ENCODE results near the gene ZNF827. TPM values are rescaled to one million over a fixed set of nuclear protein-coding genes. Genes with fewer than 3 reads are reported as not detected.

ZNF827 gene
- polyA plus RNA-seq, 1 donor (not counting 4 experiments of a cell fraction or from before 2014, with no cell fraction given) = 4.7 TPM

- no peak for TF ChIP-seq EZH2 (IDR thresholded peaks at IDR 0.05; ENCODE audit: low read length)
- no peak for TF ChIP-seq CTCF (optimal IDR thresholded peaks at IDR 0.05 in 1 of 3, IDR thresholded peaks at IDR 0.05 in 1 of 3, conservative IDR thresholded peaks at IDR 0.05 in 1 of 3; ENCODE audit: extremely low read depth in 1 of 3, insufficient read depth in 2 of 3, low read length in 3 of 3)
- H3K27me3 ChIP-seq (ENCODE audit: control insufficient read depth, extremely low read depth, insufficient read depth, low read length) = no peaks in the 10 kb centered on the region
- no peak overlapping the region for H3K9ac ChIP-seq (ENCODE audit: control insufficient read depth, extremely low read depth, insufficient read depth, low read length)
- H3K4me2 ChIP-seq (ENCODE audit: control insufficient read depth, extremely low read depth, insufficient read depth, low read depth, low read length) = no peak overlapping the region
- no peaks in the 10 kb centered on the region for H3K9me1 ChIP-seq (ENCODE audit: control insufficient read depth, extremely low read depth, insufficient read depth, low read length)
- FAIRE-seq (no peak), DNase-seq (ENCODE audit: low read depth, low spot score) (no peak)
- H3K36me3 ChIP-seq (ENCODE audit: control insufficient read depth in 2 of 2, extremely low read depth in 1 of 2, insufficient read depth in 2 of 2, low read length in 2 of 2) = peaks cover 0 to 8% of the 10 kb centered on the region in 2 experiments
- H3K79me2 ChIP-seq (ENCODE audit: control insufficient read depth, insufficient read depth, low read length) = peaks cover 3% of the 10 kb centered on the region
- no peaks in the 10 kb centered on the region for H3K9me3 ChIP-seq (ENCODE audit: control insufficient read depth, low read depth, low read length)
- dilution Hi-C loops (cut with MboI; ENCODE audit: extremely low pct_ligation_motif_present, low sequenced_read_pairs) = no loop called here
- no peak overlapping the region for H3K27ac ChIP-seq (ENCODE audit: control insufficient read depth, insufficient read depth, low read length)
- no peaks in the 10 kb centered on the region for H4K20me1 ChIP-seq (ENCODE audit: control insufficient read depth, extremely low read depth, insufficient read depth, low read length)
- no peak overlapping the region for H3K4me3 ChIP-seq (ENCODE audit: control insufficient read depth in 2 of 3, extremely low read depth in 1 of 3, insufficient read depth in 2 of 3, low read depth in 1 of 3, low read length in 3 of 3)
- H2AFZ ChIP-seq (ENCODE audit: control insufficient read depth, low read length) = no peak overlapping the region
- peaks cover 4% of the 10 kb centered on the region for H3K4me1 ChIP-seq (ENCODE audit: control insufficient read depth, extremely low read depth, insufficient read depth, low read length)
These were observed 38.6 kb downstream of the ZNF827 start for GRCh38 chr4:145899886-145900460.

GRCh38 chr4:145898926-145899531, 39.6 kb downstream of the ZNF827 start:
- no peaks in the 10 kb centered on the region for H4K20me1 ChIP-seq (ENCODE audit: control insufficient read depth, extremely low read depth, insufficient read depth, low read length)
- H3K4me2 ChIP-seq (ENCODE audit: control insufficient read depth, extremely low read depth, insufficient read depth, low read depth, low read length) = no peak overlapping the region

More at GRCh38 chr4:145898926-145899531, 39.6 kb downstream of the ZNF827 start:
- peaks cover 0 to 8% of the 10 kb centered on the region in 2 experiments for H3K36me3 ChIP-seq (ENCODE audit: control insufficient read depth in 2 of 2, extremely low read depth in 1 of 2, insufficient read depth in 2 of 2, low read length in 2 of 2)
- no peaks in the 10 kb centered on the region for H3K27me3 ChIP-seq (ENCODE audit: control insufficient read depth, extremely low read depth, insufficient read depth, low read length)
- FAIRE-seq (no peak), DNase-seq (ENCODE audit: low read depth, low spot score) (no peak)
- dilution Hi-C loops (cut with MboI; ENCODE audit: extremely low pct_ligation_motif_present, low sequenced_read_pairs) = no loop called here
- H3K9me1 ChIP-seq (ENCODE audit: control insufficient read depth, extremely low read depth, insufficient read depth, low read length) = no peaks in the 10 kb centered on the region
- H3K9me3 ChIP-seq (ENCODE audit: control insufficient read depth, low read depth, low read length) = no peaks in the 10 kb centered on the region
- H2AFZ ChIP-seq (ENCODE audit: control insufficient read depth, low read length) = no peak overlapping the region
- no peak overlapping the region for H3K27ac ChIP-seq (ENCODE audit: control insufficient read depth, insufficient read depth, low read length)
- no peaks in the 10 kb centered on the region for H3K79me2 ChIP-seq (ENCODE audit: control insufficient read depth, insufficient read depth, low read length)
- no peak overlapping the region for H3K4me3 ChIP-seq (ENCODE audit: control insufficient read depth in 2 of 3, extremely low read depth in 1 of 3, insufficient read depth in 2 of 3, low read depth in 1 of 3, low read length in 3 of 3)
- TF ChIP-seq CTCF (optimal IDR thresholded peaks at IDR 0.05 in 1 of 3, IDR thresholded peaks at IDR 0.05 in 1 of 3, conservative IDR thresholded peaks at IDR 0.05 in 1 of 3; ENCODE audit: extremely low read depth in 1 of 3, insufficient read depth in 2 of 3, low read length in 3 of 3) (no peak), EZH2 (IDR thresholded peaks at IDR 0.05; ENCODE audit: low read length) (no peak)
- H3K4me1 ChIP-seq (ENCODE audit: control insufficient read depth, extremely low read depth, insufficient read depth, low read length) = no peaks in the 10 kb centered on the region
- H3K9ac ChIP-seq (ENCODE audit: control insufficient read depth, extremely low read depth, insufficient read depth, low read length) = no peak overlapping the region
